Left colon (tissue), 2 donors: Measurements from ENCODE around the gene GAS6. TPM values are rescaled to one million over a fixed set of nuclear protein-coding genes. Genes with fewer than 3 reads are reported as not detected.
"Not testable (repeated sequence)": the region's sequence is repeated elsewhere in the genome, so short reads cannot be mapped to it uniquely, and the experiment has no call there.

Source experiments
- ATAC-seq: fragments of 200-7000 bp; cut with Tn5 transposase; one replicate; pipeline ENCODE4 v1.9.1; 2020; ENCODE audit warnings: mild to moderate bottlenecking, moderate library complexity
- DNase-seq, 2 donors: peaks; one replicate each; pipeline ENCODE4 v3.0.0-alpha.2; 2020
- intact Hi-C, 2 donors: fragments of 100-400 bp; cut with DNase I in 1 of 2; cut with micrococcal nuclease in 1 of 2; formaldehyde crosslinking; loops; one replicate each; pipeline versions ENCODE4 v1.11.2 to v1.14.0; 2022; cut with DNase I, micrococcal nuclease
- total RNA-seq, 2 donors: library from RNA; stranded (reverse); fragmentation: NEBNext Ultra II Directional; extraction: Animal tissue kit (Norgen Biotek cat#: 25700); gene quantifications; one replicate each; pipeline ENCODE4 v1.2.1, GENCODE V29; 2021
- donor health status: DM: no; HTN: no; CAD: no.
- donor health status: DM: yes; HTN: yes; CAD: no.

GAS6 gene
- total RNA-seq, 2 donors from 2014 or later: 125 to 185 TPM

DNA sequence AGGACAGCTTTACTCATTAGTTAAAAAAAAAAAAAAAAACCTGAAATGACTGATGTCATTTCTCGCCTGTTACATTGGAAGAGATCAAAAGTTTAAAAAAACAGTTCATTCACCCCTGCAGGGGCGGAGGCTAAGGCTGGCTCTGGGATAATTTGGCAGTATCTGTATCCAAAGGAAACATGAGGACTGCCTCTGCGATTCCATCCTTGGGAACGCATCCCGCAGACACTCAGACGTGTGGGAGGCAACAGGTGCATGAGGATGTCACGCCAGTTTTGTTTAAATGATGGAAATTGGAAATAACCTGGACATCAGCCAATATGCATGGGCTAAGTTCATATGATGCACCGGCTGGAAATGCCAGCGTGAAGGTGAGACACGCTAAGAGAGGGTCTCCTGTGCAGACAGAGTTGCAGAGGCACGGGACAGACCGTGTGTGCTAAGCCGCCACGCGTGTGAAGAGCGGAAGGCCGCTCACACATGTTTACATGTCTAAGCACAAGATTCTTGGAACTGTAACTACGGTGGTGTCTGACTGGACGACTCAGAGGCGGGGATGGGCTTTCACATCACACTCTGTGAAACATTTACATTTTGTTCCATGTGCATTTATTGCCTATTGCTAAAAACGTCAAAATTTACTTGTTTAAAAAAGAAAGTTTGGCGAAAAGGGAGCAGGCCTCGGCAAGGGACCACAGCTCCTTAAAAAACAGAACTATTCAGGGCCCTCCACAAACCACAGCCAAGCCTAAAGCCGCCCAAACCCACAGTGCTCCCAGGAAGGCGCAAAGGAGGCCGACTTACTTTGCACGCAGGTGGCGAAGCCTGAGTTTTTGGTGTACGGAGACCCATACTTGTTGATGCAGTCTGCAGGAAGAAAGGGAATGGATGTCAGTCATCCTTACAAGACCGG is 17.9 kb downstream of the GAS6 start:
- ATAC-seq: no peak
- DNase-seq: no peak
- intact Hi-C loops: no loop called here

DNA sequence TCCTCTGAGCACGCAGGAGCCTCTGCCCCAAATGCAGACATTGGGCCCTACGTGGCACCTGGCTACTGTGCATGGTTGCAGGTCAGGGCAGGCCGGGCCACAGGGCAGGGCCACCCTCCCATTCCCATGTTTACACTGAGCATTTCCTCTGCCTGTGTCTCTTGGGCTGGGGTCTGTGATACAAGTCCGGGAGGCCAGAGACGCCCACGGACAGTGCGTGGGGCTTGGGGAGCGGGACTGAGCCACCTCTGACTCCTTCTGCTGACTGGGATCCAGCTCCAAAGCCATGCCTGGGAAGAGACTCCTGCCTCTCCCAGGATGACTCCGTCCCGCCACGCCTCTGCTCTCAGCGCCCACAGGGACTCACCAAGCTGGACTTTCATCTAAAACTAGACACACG is 18.8 kb downstream of the GAS6 start:
- DNase-seq (peak; percentile 9 to 16), ATAC-seq (no peak)
- intact Hi-C loops: no loop called here

DNA sequence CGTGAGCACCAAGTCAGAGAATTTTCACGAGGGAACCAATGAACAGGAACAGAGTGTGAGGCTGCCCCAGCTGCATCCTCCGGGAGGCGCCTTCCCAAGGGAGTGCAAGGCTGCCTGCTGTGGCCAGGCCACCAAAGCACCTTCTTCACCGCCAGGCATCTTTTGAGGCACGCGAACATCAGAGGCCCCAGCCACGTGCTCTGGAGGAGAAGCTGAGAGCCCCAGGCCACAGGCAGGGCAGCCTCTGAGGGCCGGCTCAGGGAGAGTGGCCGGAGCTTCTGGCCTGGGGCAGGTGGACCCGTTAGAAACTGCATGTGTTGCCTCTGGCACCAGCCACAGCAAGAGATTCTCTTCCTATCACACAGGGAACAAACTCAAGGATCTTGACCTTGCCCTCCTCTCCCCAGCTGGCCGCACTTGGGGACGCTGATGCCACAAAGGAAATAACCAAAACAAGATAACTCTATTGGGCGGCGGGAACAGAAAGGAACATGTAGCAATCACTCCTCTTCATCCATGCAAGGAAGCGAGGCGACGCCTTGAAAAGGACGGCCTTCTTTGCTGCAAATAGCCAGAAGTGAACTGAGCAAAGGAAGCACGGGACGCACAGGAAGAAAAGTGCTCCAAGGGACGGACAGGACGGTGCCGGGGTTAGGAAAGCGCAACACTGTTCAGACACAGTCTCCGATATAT is 19.9 kb downstream of the GAS6 start:
- intact Hi-C loops: no loop called here
- DNase-seq: peak in 1 of 2 donors; percentile 5
- no peak for ATAC-seq

DNA sequence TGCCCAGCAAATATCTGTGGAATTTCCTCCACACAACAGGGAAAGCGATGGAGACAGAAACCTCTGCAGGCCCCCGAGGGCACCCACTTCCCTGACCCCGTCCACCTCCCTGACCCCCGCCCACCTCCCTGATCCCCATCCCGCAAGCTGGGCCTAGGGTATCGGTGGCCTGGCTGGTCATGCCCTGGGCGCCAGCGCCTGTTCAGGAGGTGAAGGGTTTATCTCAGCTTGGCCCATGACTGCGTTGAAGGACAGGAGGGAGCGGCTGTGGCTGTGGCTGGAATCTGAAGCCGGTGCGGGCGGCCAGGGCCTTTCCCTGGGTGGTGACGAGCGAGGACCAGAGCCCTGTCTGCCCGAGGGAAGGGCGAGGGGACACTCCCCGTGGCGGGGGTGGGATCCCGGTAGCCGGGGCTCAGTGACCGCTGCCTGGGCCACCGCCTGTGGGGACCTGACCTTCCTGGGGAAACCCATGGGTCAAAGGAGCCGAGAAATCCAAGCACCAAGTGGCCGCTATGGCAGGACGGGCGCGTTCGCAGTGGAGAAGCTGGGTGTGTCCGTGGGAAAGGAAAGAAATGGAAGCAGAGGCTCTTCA is 20.7 kb downstream of the GAS6 start:
- DNase-seq: peak in 1 of 2 donors; percentile 4
- ATAC-seq: no peak
- intact Hi-C loops: no loop called here

DNA sequence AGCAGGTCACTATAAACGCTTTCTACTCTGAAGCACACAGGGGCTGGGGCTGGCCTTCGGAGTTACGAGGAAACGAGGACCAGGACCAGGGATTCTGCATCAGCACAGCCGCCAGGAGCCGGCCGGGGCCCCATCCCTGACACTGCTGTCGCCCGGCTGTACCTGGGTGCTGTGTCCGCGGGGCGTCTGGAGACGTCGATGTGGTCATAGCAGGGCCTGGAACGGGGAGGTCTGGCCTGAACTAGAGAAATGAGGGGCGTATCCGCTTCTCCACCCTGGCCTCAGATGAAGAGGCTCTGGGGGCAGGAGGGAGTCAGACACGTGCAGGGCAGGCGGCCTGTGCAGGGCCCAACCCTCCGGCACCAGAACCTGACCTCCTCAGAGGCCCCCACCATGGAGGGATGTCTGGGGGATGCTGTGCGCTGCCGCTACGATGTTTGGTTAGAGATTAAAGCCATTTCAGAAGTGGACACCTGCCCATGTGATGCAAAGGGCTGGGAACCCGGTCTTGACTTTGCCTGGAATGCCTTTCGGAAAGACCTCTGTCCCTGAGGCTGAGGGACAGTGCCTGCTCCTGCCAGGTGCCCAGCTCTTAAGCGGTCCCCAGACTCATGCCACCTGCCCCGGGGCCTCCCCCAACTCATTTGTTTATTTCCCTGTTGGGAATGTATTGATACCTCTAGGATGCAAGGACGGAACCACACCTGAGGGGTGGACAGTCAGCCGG is 21.4 kb downstream of the GAS6 start:
- DNase-seq (no peak), ATAC-seq (no peak)
- intact Hi-C loops: no loop called here

DNA sequence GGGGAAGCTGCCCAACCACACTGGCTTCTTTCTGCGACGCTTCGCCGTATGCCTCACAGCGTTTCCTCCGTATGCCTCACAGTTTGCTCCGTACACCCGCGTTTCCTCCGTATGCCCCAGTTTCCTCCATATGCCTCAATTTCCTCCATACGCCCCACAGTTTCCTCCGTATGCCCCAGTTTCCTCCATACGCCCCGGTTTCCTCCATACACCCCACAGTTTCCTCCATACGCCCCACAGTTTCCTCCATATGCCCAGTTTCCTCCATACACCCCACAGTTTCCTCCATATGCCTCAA is 22.6 kb downstream of the GAS6 start:
- intact Hi-C loops: no loop called here
- ATAC-seq (no peak), DNase-seq (no peak)

DNA sequence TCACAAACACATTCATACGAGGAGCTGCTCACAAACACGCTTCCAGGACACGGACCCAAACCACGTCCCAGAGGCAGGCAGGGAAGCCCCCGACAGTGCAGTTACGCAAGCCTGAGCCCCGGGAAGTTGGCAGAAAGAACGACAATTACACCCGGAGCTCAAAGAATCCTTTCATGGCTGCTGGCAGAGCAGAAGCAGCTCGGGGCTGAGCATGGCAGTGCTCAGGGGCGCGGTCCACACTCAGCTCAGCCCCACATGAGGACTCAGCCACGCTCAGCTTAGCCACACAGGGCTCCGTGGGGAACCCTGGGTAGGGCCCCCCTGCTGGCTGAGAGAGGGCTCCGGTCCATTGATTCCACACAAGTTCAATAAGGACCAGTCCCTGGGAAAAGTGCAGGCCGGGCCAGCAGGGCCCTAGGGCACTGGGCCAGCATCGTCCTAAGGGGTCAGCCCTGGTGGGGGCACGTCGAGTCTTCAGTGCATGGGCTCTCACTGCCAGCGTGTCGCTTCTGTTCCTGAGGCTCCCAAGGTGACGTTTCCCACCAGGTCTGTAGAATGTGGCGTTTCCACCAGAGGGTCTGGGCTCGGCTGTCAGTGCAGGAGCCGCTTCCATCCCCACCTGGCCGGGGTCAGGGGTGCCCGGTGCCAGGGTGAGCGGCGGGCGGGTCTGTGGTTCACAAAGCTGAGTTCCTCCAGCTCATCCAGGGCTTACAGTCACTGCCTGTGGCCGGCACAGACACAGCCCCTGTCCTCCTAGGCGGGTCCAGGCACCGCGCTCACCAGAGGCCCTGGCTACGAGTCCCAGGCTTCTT is 23.1 kb downstream of the GAS6 start:
- intact Hi-C loops: no loop called here
- DNase-seq: no peak

DNA sequence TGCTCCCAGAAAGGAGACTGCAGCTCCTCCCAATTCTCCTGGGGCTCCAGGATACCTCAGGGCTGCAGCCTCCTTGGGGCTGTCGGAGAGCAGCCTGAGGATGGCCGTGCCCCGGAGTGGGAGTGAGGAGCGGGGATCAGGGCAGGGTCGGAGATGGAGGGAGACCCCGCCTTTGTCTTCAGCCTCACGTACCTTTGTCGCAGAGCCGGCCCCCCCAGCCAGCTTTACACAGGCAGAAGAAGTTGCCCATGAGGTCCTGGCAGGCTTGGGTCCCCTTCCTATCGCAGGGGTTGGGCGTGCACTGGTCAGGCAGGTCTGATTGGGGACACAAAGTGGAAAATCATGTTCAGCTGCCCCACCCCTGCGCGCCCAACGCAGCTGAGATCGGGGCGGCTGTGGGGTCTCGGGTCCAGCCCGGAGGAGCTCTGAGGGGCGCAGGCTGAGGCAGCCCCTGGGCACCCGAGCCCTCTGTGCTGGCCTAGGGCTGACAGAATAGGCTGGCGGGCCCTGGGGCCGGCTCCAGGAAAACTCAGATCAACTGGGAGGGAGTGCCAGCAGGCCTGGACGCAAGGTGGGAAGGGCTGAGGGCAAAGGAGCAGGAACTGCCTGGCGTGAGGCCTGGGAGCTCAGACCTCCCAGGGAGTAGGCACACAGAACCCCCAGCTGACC is 24.2 kb downstream of the GAS6 start:
- intact Hi-C loops: no loop called here
- ATAC-seq (peak; percentile 84), DNase-seq (peak; percentile 77 to 79)

More for the DNA sequence above, 23.1 kb downstream of the GAS6 start:
- peak; percentile 38 for ATAC-seq

DNA sequence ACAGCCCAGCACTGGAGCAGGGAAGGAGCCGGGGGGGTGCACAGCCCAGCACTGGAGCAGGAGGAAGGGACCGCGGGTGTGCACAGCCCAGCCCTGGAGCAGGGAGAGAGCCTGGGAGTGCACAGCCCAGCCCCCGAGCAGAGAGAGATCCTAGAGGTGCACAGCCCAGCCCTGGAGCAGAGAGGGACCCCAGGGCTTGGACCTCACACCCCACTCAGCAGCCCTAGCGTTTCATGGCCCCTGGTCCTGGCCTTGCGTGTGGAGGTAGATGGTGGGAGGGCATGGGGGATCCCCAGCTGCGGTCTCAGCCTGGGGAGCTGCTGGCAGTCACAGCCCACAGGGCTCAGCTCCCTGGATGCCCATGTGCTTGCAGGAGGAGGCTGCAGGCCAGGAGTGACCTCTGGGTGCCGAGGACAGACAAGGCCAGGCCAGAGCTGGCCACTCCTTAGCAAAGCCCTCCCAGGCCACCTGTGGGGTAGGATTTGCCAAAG is 25.1 kb downstream of the GAS6 start:
- no peak for DNase-seq
- ATAC-seq: peak; percentile 21
- intact Hi-C loops: no loop called here

DNA sequence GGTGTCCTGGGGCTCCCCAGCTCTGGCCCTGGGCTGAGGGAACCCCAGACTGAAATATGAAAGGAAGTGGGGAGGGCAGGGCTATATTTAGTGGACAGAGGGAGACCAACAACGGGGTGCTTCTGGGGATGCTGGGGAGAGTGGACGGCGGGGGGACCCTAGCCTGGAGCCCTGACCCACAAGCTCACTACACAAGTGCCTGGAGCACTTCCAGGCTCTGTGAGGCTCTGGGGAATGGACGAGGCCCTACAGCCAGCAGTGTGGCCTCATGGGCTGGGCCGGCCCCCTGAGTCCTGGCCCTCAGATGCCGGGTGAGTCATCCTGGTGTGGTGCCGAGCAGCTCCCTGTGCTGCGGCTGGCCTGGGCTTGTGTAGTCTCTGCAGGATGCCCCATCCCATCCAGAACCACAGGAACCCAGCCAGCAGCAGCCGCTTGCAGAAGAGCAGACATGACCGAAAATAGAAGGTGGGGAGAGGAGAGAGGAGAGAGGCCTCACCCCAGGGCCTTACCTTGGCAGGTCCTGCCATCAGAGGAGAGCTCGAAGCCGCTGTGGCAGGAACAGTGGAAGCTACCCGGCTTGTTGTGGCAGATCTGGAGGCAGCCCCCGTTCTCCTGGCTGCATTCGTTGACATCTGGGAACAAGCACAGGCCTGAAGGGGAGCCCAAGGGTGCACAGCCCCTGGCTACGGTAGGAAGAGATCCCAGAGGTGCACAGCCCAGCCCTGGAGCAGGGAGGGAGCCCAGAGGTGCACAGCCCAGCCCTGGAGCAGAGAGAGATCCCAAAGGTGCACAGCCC is 26.1 kb downstream of the GAS6 start:
- ATAC-seq (peak; percentile 58), DNase-seq (peak; percentile 78 to 92)
- intact Hi-C loops: no loop called here

DNA sequence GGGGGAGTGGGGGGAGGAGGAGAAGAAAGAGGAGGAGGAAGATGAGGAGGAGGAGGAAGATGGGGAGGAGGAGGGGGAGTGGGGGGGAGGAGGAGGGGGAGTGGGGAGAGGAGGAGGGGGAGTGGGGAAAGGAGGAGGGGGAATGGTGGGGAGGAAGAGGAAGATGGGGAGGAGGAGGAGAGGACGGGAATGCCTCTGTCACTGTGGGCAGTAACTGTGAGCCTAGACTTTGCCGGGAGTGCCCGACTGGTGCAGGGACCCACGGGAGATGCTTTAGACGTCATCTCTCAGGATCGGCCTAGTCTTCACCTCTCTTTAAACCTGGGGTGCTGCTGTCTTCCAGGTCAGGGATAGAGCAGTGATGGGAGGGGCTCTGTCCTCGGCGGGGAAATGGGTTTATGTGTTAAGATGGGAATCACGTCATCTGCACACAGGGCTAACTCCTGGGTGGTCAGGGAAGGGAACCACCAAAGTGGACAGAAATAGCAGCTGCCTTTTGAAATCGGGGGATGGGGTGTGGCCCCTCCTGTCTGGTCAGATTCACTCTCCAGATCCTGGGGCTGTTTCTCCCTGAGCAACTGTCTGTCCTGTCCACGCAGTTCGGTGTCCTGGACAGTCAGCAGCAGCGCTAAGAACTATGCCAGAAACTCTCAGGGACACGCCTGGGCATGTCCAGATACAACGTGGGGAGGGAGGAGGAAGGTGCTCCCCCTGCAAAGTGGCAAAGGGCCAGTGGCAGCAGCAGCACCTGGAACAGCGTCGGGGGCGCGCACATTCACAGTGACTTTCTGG is 26.9 kb downstream of the GAS6 start:
- DNase-seq (peak in 1 of 2 donors; percentile 75), ATAC-seq (peak; percentile 21)
- intact Hi-C loops: no loop called here

DNA sequence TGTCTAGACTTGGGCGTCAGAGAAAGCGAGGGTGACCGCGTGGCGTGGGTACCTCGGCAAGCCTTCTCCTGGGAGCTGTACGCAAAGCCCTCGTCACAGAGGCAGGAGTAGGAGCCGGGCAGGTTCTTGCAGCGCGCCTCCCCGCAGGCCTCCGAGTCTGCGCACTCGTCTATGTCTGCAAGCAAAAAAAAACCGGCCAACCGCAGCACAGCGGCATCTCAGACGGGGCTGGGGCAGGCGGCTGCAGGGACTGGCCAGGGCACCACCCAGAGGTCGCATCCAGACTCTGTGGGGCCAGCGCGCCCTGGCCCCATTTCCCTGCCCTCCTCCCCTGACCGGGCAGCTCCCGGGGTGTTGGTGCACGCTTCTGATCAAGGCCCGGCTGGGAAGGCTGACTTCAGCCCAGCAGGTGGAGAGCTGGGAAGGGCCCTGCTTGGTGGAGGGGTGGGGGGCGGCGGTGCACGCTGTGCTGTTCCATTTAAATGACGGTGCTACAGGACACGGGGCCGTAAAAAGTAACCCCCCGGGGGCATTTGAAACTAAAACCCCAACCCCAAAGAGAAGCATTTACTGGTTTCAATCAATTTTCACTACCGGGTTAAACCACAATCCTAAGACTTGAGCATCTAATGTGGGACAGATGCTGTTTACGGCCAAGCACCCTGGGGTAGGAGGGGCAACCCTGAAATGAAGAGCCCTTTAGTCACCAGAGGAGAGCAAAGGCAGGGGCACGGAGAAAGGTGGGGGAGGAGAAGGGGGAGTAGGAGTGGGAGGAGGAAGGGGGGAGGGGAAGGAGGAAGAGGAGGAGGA is 28.2 kb downstream of the GAS6 start:
- ATAC-seq (no peak), DNase-seq (no peak)
- intact Hi-C loops: no loop called here

DNA sequence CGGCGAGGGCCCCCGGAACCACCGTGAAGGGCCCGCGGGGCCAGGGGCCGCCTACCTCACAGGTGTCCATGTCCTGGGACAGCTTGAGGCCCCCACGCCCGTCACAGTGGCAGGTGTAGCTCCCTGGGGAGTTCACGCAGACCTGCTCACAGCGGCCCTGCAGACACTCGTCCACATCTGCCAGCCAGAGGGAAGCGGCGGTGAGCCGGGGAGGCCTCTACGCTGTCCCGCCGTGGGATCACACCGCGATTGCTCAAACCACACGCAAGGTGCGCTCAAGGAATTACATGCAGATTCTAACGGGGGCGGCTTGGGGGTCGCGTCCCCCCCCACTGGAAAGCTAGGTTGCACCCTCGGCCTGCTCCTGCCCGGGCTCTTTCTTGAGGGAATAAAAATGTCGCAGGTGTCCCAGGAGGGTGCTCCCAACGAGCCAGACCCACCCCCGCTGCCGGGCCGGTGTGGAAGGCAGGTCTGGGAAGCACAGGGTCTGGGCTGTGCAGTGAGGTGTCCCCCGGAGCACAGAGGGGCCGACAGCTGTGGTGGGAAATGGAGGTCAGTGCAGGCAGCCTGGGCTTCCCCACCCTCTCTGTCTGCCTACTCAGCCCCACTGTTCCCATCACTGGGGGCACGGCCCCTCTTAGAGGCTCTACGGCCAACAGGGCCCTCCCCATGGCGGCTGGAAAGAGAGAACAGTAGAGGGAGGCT is 29.2 kb downstream of the GAS6 start:
- intact Hi-C loops: no loop called here
- DNase-seq (no peak), ATAC-seq (no peak)

DNA sequence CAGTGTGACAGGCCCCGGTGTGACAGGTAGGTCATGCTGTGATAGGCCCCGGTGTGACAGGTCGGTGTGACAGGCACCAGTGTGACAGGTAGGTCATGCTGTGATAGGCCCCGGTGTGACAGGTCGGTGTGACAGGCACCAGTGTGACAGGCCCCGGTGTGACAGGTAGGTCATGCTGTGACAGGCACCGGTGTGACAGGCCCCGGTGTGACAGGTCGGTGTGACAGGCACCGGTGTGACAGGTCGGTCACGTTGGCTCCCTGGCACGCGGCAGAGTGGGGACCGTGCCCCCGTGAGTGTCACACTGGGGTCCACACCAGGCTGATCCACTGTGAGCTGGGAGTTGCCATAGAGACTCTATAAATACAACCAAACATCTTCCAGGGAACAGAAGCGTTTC is 29.9 kb downstream of the GAS6 start:
- ATAC-seq, DNase-seq, intact Hi-C loops: not testable (repeated sequence)
